ENCODE measurements around the gene TAPT1.

- TF ChIP-seq CTCF (IDR thresholded peaks at IDR 0.05) (no peak), EZH2 (IDR thresholded peaks at IDR 0.05; ENCODE audit: borderline replicate concordance, insufficient read depth, low read depth, low read length, poor library complexity, severe bottlenecking) (no peak)
These were observed 110.3 kb downstream of the TAPT1 start for GRCh38 chr4:16116019-16116418.

Data from B cell (primary cell).